ENCODE results near the gene JDP2.

JDP2 gene

DNA sequence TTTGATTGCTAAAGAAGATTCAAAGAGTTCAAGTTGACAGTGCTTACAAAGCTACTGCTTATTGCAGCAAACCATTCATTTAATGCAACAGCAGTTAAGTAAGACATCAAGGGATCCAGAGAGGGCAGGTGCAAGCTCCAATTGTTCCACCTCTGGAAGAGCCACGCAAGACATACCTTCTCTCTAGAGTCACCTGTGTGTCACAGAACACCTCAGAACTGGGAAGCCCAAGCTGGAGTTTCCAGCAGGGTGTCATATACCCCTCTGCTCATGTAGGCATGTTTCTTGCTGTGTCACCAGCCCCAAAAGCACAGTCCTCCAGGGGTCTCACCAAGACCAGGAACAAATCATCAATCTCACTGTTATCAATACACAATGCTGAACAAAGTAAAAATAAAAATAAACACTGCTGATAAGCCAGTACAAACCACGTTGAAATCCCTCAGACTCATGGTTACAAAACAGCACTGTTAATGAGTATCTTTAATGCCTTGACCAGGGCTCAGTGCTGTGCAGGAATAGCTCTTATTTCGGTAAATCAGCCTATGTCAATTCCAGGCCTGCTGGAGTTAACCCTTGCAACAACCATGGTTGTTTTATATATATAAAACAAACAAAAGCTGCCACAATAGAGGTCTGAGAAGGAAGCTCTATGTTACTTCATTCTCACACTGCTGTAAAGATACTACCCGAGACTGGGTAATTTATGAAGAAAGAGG is 57.0 kb downstream of the JDP2 start:
- no peak for DNase-seq (ENCODE audit: low spot score)

DNA sequence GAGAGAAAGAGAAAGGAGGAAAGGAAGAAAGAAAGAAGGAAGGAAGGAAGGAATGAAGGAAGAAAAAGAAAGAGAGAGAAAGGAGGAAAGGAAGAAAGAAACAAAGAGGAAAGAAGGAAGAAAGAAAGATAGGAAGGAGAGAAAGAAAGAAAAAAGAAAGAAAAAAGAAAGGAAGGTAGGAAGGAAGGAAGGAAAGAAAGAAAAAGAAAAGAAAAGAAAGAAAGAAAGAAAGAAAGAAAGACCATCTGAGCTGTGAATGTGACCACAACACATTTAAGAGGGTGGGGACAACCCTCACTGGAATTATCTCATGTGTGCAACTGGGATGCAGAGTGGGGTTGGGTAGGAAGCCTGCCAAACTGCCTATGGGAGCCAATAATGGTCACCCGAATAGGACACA is 58.5 kb downstream of the JDP2 start:
- no peak for DNase-seq (ENCODE audit: low spot score)

DNA sequence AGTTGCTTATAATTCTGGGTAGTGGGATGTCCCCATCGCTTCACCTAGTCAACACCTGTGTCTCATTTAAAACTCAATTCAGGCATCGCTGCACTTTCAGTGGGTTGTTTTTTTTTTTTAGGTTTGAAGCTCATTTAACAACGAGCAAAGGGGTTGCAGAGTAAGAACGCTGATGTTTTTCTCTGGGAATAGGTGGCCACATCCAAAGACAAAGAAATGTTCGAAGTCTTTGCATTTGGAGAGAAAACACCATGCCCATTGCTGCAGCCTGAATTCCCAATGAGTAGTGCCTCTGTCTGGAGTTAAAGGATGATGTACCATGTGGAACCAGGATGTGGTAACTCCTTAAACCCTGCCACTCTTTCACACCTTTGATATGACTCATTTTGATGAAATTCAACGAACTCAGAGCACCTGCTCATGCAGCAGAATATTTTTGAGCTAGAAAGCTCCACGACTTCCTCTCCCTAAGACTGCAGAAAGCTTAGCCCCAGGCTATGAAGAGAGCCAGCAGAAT is 59.4 kb downstream of the JDP2 start:
- peak; percentile 43 for DNase-seq (ENCODE audit: low spot score)

DNA sequence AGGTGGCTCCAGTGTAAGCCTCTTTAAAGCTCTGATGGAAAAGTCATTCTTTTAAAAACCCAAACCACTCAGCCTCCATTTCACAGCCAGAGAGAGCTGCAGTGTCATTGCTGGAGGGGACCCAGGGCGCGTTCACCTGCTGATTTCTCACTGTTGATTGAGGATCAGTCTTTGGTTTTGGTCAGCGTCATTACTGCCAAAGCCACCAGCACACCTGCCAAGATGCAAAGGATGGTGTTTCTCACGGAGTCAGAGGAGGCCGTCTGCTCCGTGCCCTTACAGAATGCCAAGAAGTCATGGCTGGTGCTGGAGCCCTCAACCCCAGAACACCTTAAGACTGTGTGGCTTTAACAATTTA is 61.6 kb downstream of the JDP2 start:
- no peak for DNase-seq (ENCODE audit: low spot score)

DNA sequence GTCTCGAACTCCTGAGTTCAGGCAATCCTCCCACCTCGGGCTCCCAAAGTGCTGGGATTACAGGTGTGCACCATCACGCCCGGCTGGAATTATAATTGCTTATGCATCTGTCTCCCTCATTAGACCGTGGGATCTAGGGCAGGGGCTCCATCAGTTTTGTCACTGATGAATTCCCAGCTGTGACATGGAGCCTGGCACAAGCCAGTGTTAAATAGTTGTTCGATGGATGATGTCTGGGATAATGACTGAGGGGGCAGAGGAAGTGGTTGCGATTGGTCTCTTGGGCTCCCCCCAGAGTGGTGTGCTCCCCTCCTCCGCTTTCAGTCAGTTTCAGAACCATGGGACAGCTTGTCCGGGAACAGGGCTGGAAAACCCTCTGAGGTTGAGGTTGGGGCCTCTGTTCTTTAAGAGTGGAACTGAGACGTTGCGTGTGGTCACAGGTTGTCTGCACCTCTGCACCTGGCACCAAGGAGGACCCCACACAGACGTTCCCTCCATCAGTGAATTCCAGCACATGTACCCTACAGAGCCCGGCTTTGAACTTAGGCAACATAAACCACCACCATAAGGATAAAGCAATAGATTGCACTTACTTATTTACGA is 63.7 kb downstream of the JDP2 start:
- no peak for DNase-seq (ENCODE audit: low spot score)

DNA sequence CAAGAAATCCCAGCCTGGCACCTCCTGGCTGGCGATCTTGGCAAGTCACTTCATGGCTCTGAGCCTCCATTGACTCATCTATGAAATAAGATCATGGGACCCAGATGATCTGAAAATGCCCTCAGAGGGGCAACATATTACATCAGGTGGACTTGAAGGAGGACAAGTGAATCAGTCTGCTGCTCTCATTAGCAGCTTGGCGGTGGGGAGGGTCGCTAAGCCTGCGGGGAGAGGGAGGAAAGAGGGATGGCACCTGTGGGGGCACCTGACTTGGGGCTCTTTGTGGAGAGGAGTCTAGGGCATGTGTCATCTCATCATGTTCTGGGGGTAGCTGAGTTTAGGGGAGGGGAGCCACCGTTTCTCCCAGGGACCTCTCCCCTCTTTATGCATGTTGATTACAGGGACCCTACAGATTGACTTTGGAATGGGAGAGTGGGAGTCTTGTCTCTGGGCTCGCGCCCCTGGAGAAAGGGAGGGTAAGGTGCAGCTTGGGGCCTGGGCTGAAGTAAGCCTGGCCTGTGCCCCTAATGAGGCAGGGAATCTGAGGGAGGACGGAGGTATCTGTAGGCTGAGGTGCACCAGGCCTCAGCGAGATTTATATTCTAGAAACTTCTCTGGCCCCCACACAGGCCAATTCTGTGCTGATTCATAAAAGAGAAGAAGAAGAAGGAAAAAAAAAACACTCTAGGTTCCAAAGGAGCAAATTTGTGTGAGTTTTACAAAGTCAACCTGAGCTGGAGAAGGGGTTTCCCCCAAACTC is 65.2 kb downstream of the JDP2 start:
- DNase-seq (ENCODE audit: low spot score): no peak

DNA sequence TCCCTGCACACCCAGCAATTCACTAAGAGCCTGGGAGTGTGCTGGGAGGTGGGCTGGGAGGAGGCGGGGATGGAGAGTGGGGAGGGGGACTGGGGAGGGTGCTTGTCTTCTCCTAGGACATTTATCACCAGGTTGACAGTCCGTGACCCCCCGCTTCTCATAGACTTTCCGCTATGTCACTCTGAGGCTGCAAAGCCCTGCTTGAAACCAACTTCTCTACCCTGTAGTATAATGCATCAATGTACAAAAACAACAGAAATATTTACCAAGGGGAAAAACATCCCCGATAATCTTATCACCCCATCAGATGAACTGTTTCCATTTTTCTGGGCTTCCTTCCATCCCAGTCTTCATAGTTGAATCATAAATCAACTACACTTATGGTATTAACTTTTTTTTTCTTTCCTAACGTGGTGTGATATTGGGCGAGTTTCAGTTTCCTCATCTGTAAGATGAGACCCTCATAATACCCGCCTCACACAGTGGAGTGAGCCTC is 65.8 kb downstream of the JDP2 start:
- no peak for DNase-seq (ENCODE audit: low spot score)

DNA sequence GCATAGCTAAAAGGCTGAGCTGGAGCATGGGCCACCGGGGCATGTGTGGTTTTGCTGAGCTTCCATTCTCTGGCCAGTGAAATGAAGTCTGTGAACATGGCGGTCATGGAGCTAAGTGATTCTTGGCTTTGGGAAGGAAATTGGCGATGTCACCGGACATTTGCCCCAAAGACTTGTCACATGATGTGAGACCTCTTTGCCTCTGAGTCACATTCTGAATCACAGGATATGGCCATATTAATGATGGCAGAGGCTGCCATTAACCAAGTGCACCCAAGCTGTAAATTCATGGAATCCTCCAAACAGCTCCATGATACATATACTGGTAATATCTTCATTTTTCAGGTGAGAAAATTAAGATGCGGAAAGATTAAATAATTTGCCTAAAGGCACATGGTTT is 67.1 kb downstream of the JDP2 start:
- no peak for DNase-seq (ENCODE audit: low spot score)

DNA sequence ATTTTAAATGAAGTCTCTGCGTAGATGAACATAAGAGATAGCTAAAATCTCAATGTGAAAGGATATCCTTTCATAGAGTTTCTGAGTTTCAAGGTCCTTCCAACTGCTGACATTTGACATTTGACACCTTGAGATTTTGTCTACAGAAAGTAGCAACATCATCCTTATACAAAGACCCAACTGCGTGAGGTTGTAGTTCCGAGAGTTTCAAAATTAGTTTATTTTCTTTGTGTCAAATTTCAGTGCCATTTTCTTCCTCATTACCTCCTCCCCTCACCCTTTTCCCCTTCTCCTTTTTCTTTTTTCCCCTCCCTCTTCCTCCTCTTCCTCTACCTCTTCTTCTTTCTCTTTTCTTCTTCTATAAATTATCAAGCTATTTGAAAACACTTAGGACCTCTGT is 67.6 kb downstream of the JDP2 start:
- DNase-seq (ENCODE audit: low spot score): no peak

DNA sequence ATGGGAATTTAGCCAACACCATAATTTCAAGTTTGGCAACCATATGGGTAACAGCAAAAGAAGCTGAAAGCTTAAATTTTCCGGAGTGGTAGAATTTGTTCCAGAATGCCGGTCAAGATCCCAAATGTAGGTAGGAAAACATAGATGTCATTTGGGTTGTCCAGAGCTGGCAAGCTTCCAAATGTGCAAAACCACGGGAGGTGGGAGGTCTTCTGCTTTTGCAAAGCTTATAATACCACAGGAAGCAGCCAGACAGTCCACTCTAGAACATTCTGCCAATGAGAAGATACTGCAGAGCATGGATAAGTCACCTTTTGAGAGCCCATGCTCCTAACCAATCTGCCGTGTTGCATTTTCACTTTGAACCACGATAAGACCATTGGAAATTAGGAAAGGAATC is 68.1 kb downstream of the JDP2 start:
- DNase-seq (ENCODE audit: low spot score): no peak

DNA sequence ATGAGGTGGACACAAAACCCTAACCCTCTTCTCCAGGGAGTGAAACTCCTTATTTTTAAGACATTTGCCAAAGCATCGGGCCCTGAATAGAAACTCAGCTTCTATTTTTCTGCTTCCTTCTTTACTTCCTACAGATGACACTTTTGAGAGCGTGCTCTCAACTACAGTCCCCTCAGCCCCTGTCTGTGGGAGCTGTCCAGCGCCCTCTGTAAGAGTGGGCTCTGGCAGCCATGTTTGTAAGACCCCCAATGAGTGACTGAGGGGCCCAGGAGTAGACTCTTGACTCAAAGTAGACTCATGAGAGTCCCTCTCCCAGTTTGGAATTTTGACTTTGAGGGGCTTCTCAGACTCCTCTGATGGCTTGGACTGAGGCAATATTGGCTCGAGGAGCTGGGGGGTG is 68.9 kb downstream of the JDP2 start:
- DNase-seq (ENCODE audit: low spot score): no peak

DNA sequence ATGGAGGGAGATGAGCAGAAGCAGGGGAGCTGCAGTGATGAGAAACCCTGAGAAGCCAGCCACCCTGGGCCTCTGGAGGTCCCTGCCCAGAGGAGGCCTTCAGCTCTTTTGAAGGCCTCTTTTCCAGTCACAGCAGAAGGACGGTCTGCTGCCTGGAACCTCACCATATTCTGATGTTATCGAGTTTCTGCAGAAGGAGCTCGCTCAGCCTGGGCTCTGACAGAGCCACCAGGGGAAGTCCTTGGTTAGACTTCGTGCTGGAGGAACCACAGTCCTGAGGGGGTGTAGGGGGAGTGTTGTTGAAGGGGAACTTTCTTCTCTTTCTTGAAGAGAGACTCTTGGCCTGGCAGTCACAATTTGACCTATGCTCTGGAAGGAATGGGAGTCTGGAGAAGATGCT is 69.4 kb downstream of the JDP2 start:
- no peak for DNase-seq (ENCODE audit: low spot score)

DNA sequence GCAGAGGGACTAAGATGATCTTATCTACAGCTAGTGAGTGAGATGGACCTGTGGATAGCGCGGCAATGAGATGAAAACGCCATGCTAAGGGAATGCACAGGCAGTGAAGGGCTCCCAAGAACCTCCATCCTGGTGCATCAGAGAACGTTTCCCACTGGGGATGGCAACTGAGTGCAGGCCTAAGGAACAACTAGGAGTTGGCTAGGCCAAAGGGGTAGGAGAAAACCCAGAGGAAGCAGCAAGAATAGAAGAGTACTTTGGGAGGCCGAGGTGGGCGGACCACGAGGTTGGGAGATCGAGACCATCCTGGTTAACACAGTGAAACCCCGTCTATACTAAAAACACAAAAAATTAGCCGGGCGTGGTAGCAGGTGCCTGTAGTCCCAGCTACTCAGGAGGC is 69.9 kb downstream of the JDP2 start:
- DNase-seq (ENCODE audit: low spot score): no peak

DNA sequence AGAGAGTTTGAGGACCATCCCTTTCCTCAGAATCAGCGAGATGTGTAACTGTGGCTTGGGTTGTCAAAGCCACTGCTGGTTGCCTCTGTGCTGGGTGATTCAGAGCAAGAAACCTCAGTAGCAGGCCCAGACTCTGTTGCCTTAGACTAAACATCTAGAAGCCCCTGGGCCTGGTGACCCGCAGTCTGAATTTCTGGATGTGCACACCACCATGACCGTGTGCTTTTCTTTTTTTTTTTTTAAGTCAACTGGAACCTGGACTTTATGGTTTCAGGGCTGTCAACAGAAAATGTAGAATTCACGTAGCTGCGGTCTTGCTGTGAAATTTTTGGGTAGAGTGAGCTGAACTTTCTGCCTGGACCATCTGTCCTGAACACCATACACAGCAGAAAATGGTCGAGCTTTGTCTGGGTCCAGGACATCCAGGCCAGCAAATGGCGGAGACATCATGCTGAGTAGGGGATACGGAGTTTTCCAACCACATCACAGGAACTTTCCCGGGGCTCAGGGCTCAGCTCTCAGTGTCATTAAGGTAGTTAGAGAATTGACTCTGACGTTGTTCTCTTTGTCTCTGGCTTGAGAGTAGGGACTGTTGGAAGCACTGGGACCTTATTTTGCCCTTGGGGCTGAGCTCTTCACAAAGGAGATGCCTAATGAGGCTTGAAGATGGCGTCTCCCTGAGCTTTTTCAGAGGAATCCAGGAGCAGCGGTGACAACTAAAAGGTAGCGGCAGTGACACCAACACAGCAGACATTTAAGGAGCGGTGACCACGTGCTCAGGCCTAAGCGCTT is 71.5 kb downstream of the JDP2 start:
- no peak for DNase-seq (ENCODE audit: low spot score)

DNA sequence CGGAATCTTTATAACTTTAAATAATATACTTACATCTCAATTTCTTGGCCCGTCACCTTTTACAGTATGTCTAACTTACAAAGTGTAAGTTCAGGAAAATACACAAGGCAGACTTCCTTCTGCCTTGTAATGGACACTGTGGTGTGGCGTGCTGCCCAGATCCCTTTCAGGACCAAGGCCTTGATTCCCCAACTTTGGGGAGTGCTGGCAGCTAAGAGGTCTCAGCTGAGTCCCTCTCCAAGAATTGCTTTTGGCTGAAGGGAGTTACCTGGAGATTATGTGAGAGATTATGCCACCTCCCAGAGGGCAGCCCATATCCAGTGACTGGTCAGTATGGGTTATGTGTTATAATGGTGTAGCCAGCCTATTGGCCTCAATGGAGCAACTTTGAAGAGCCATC is 73.3 kb downstream of the JDP2 start:
- no peak for DNase-seq (ENCODE audit: low spot score)

DNA sequence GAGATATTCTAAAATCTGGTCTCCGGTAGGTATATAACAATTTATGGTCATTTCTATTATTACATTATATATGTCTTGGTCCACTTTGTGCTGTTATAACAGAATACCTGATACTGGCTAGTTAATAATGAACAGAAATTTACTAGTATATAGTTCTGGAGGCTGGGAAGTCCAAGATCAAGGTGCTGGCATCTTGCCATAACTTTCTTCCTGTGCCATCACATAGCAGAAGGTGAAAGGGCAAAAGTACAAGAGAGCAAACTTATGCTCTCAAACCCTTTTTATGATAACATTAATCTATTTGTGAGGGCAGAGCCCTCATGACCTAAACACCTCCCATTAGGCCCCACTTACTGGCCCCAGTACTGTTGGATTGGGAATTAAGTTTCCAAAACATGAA is 76.6 kb downstream of the JDP2 start:
- DNase-seq (ENCODE audit: low spot score): no peak

DNA sequence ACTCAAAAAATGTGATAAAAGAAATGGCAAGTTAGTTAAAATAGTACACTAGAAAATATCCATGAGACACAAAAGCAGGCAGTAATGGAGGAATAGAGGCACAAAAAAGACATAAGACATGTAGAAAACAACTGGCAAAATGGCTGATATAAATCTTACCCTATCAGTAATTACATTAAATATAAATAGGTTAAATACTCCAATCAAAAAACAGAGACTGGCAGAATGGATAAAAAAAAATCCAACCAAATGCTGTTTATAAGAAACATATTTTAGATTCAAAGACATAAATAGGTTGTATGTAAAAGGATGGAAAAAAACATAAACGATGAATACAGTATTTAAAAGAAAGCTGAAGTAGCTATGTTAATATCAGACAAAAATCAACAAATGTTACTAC is 79.1 kb downstream of the JDP2 start:
- no peak for DNase-seq (ENCODE audit: low spot score)

DNA sequence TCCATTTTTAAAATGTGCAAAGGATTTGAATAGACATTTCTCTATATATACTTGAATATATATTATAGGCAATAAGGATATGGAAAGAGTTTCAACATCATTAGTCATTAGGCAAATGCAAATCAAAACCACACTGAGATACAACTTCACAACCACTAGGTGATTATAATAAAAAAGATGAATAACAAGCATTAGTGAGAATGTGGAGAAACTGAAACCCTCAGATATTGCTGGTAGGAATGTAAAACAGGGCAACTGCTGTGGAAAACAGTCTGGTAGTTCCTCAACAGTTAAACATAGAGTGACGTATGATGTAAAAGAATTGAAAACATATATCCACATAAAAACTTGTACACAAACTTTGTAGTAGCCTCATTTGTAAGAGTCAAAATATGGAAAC is 82.7 kb downstream of the JDP2 start:
- no peak for DNase-seq (ENCODE audit: low spot score)

DNA sequence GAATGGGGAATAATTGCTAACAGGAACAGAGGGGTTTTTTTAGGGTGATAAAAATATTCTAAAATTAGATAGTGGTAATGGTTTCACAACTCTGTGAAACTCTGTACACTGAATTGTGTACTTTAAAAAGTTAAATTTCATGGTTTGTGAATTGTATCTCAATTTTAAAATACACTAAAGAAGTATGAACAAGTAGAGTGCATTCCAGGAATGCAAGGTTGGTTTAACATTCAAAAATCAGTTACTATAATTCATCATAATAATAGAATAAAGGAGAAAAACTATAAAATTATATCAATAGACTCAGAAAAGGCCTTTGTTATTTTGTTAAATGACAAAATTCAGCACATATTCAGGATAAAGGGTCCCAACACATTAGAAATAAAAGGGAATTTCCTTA is 83.4 kb downstream of the JDP2 start:
- DNase-seq (ENCODE audit: low spot score): no peak

DNA sequence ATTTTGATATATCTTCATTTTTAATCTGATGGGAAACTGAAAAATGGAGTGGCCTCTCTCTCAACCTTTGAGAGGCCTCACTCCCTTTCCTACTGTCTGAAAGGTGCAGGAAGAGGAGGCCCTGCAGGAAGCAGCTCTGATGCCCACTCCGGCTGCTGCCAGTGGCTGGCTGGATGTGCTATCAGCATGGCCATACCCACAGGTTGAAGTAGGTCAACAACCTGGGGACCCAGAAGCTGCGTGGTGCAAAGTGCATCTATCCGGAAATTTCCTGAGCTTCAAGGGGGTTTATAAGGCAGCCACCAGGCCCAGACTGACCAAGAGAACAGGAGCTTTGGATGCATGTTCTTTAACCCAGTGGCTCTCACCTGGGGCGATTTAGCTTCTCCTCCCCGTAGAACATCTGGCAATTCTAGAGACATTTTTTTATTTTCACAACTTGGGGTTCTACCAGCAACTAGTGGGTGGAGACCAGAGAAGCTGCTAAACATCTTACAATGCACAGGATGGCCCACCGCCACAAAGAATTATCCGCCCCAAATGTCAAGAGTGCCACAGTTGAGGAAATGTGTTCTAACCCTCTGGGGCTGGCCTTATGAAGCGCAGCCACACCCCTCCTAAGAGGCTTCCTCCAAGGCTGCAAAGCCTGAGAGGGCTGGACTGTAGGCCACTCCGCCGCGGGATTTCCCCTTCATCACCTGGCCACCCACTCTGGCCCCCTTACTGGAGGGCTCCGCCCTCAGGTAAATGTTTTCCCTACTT is 86.3 kb downstream of the JDP2 start:
- DNase-seq (ENCODE audit: low spot score): peak; percentile 54

All from CD4-positive, alpha-beta T cell treated with Interleukin-15 for 4 hours (primary cell).